HG03457 (cell line): ENCODE data around the gene TENM3.

Source experiments
- ATAC-seq: cut with Tn5 transposase; IDR thresholded peaks from one replicate; pipeline ENCODE4 v1.9.1; 2021; ENCODE audit warnings: moderate number of reproducible peaks; ENCODE audit not compliant: unreplicated experiment

TENM3 gene

DNA sequence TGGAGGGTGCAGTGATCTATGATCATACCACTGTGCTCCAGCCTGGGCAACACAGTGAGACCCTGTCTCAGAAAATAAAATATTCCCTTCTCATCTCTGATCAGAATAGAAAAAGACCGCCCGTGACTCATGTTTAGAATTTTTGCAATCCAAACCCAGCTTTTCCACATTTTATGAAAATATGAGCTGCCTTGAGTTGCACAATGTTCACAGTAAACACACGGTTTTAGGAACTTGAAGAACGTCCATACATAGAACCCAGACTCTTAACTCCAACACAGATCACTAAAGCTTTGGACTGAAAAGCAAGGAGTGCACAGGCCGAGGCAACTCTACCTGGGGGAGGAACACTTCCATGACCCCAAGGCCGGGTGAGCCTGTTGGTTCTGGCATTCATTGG lies 305.0 kb downstream of the TENM3 start:
- no peak for ATAC-seq

DNA sequence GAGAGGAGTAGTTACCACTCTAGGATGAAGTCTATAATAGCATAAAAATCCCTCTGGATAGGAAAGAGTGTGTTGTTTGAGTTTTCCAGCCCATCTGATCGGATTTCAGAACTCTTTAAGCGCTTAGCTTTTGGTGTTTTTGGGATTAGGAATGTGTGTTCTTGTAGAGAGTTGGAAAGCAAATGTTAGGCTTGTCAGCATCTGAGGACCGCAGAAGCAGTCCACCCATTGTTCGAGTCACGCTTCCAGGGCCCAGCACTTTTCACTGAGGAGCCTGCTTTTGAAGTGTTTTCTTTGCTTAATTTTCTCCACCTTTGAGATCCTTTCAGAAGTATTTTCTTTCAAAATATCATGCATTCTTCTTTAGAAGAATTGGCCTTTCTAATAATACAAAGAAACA lies 306.2 kb downstream of the TENM3 start:
- ATAC-seq = no peak

DNA sequence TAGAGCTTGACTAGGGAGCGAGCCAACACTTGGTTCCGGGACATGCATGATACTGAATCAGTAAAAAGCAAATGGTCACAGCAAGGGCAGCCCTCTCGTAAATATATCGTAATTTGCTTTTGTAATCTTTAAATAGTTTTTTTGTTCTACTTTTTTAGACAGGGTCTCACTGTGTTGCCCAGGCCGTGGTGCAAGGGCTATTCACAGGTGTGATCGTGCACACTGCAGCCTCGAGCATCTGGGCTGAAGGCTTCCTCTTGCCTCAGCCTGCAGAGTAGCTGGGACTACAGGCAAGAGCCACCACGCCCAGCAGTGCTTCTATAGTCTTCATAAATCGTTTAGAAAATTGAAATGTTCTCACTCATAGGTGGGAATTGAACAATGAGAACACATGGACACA lies 309.7 kb downstream of the TENM3 start:
- no peak for ATAC-seq

DNA sequence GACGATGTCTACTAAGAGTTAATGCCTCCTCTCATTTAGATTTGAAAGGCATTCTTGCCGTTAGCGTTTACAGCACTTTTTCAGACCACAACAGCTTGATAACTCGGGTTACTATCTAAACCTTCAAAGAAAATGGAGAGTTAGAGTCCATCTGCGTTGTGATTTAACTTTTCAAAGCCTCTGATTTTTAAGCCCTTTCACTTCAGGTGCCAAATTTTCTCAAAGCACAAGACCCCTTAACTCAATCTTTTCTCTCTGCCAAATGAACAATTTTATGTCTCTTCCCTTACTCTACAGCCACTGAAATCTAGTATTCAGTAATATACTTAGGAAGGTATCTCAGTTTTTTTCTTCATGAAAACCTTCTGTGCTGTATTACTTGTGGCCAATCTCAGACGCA lies 310.5 kb downstream of the TENM3 start:
- ATAC-seq = no peak

DNA sequence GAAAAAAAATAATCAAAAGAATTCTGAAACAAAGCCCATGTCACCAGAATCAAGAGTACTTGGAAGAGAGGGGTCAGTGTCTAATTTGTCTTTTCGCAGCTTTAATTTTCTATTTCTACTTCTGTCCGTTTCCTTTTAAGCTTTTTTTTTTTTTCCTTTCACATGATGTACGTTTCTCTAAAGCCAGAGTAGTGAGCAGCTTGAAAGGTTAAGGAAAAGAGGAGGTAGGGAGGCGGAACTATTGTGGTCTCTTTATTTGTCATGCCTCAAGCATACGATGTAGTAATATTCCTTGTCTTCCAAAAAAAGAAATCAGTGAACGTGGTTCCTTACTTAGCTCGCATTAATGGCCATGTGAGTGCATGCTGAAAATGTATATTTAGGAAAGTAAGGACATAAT lies 311.5 kb downstream of the TENM3 start:
- ATAC-seq = no peak

DNA sequence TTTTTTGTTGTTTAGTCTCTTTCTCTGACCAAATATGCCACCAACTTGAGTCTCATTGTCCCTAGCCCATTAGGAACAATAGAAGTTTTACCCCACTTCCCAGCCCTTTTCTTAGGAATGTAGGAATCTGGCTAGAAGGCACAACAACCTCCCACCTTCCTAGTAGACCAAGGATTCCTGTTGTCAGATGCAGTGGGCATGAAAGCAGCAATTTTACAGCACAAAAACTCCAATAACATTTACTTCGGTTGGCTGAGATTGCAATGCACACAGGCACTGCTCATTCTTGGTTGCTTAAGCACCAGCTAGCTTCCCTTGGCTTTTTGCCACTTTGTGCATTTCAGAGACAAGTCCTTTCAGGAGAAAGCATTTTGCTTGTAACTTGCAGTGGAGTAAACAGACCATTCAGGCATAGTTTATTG lies 312.8 kb downstream of the TENM3 start:
- ATAC-seq = no peak

DNA sequence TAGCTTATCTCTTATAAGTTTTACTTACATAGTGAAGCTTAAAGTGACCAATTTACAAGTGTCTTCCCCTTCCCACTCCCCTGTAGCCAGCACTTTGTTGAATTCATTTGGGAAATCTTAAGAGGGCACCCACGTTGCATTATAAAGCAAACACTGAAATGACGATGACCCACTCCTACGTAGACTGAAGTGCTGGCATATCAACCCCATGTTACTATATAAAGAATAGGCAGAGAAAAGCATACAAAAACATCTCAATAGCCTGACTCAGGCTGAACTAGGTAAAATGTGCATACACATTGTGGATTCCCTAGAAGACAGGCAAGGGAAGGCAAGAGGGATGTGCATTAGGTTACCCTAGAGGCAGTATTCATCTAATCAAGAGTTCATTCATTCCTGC lies 313.4 kb downstream of the TENM3 start:
- ATAC-seq = no peak

DNA sequence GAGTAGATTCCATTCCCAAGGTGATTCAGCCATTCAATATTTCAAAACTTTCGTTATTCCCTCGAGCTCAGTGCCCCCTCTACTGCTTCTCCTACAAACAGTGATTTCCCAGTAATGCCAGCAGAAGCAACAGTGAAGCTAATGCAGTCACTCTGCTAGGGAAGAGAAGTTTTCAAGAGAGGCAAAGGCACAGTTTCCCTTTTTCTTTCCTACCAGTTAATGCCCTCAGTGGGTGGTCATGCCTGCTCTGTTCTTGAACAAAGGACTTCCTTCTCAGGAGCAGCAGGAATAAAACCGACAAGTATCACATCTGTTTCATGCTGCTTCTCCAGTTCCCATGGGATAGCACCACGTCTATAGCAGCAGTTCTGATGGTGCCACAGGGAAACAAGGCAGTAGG lies 317.2 kb downstream of the TENM3 start:
- ATAC-seq = no peak

DNA sequence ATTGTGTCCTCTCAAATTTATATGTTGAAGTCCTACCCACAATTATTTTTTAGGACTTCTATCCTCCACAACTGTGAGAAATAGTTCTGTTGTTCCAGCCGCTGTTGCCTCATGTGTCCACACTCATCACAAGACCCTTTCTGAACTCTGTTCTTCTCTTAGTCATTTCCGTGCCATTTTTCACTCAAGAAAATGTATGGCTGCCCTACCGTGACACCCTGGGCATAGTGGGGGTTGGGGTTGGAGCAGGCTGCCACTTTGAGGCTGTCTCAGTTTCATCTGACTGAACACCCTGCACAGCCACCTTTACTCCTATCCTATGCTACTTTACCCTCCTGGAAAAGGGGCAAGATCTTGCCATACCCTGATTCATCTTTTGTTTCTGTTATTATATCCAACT lies 319.1 kb downstream of the TENM3 start:
- no peak for ATAC-seq

DNA sequence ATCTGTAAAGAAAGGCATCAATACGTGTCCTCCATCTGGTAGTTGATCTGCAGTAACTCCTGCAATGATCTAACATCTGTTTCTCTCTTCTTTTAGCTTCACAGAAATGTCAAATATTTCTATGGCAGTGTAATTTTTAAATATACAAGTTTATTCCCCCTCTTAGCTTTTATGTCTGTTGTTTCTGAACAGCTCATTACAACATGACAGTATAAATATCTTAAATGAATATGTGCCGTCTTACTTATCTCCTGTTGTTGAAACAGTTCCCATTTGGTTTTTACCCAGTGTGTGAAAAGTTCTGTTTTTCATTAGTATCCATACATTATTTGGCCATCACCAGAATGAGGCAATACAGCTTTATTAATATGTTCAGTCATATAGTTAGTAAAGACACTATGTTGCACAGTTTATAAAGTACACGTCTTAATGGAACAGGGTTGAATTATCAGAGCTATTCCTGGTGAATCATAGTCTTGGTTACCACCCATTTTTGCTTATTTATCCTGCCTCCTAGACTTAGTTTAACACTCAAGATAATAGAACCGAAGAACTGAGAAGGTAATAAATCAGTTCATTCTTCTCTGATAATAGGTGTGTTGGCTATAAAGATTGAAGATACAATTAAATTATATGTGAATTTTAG lies 321.6 kb downstream of the TENM3 start:
- no peak for ATAC-seq

DNA sequence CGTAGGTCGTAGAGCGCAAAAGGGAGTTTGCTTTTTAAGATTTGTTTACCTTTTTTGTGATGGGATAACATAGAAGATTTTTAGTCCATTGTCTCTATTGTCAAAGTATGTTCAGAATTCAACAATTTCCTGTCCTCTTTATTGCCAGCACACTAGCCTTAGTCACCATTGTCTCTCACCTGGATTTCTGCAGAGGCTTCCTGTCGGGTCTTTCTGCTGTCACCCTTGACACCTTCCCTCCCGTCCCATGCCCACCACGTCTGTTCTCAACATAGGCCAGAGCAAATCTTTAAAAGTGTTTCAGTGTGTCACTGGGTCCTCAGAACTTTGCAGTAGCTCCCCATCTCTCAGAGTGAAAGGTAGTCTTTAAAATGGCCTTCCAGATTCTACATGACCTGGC lies 323.9 kb downstream of the TENM3 start:
- ATAC-seq = no peak

DNA sequence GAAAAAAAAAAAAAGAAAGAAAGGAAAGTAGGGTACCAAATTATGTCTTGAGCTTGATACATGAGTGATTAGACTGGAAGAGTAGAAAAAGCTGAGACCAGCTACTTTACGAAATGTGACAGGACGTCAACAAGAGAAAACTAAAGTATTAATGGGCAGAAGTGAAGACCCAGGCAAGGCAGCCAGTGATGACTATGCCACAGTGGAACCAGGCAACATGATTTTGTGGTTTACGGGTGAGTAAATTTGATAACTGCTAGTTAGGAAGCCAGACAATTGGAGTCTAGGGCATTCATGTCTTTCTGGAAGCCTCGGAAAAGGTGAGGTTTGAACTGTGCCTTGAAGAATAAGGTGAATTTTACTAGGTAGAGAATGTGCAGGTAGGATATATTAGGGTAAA lies 326.4 kb downstream of the TENM3 start:
- ATAC-seq = no peak

DNA sequence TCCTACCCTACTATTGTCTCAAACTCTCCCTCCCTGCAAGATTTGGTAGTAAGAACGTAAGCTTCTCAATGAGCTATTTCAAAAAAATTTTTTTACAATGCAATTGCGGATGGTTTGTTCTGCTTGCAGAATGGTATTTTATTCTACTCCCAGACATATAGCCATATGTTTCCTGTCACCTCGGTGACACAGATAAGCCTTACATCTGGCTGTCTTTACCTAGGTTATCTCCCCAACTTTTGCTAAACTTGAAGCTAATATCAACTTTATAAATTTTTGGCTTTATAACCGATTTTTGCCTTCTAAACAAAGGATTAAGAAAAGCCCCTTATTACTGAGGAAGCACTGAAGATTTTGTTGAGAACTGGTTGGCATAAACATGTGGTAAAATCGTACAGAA lies 331.5 kb downstream of the TENM3 start:
- ATAC-seq = no peak

DNA sequence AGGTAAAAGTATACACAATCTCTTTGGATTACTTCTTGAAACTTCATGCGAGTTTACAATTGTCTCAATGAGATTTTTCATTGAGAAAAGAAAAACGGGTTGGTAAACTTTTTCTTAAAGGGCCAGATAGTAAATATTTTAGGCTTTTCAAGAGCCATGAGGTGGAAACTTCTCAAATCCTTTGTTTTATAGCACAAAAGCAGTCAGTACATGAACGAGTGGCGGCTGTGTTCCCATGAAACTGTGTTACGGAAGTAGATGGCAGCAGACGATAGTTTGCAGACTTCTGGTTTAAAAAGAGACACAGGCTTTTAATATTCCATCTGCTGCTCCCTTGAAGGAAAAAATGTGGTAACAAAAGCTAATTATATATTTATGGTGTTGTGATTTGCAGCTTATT lies 332.0 kb downstream of the TENM3 start:
- ATAC-seq = no peak

DNA sequence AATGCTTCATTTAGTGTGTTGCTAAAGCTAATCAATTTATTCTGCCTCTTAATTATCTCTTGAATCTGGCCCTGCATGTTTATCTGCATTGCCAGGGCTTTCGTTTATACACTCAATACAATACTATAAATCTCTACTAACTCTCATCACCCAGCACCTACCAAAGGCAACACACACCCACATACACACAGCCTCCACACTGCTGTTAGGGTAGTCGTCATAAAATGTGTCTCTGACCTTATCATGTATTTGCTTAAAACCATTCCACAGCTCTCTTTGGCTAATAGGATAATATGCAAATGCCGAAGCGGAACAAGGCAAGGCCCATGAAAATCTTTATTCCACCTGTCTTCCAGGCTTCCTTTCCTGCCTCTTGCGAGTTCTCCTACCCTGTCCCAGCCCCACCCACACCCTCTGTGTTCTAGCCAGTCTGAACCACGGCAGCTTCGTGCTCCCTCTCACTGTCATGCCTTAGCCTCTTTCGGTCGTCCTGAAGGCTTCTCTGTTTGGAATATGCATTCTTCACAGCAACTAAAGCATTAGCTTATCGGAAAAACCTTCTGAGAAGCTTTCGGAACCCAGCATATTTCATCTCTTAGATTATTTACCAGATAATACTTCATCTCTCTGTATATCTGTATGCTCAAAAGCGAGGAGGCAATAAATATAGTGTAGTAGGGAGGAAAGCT lies 333.5 kb downstream of the TENM3 start:
- ATAC-seq = no peak

DNA sequence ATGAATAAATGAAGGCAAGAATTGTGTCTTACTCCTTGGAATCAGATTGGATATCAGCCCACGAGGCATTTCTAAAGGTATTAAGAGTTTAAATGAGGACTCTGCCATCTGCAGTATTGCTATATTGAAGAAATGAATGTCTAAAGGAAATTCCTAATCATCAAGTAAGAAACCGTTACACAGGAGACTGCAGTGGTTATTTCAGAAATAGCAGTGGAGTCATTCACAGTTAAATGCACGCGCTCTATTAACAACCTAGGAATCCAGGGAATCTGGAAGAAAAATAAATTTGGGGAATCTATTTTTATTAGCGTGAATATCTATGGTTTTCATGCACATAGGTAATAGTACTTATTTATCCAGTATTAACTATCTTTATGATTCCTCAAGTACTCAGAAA lies 334.2 kb downstream of the TENM3 start:
- no peak for ATAC-seq

DNA sequence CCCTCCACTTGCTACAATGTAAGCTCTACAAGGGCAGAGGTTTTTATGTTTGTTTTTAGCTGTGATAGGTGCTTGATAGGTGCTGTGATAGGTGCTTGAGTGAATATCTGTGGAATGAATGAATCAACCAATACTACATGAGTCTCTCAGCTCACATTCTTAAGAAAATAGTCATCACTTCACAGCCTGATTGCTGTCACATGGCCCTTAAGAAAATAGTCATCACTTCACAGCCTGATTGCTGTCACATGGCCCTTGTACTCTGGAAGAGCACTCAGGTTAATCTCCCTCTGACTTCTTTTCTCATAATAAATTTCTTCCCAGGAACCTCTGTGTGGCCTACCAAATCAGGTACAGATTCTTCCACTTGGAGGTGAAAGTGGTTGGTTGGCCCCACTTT lies 335.2 kb downstream of the TENM3 start:
- no peak for ATAC-seq

DNA sequence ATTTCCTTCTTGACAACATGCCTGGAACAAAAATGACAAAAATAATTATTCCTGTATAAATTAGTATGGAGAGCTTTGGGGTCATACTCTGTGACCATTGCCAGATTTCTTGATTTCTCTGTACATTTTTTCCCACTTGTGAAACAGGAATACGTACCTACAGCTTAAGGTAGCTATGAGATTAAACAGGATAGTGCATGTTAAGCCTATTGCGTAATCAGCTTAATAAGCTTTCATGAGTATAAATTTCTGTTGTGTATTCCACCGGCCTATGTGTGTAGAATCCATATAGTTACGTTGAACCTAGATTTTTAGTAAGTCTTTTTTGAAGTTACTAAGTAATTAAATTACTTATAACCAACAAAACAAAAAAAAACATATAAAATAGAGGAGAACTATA lies 339.0 kb downstream of the TENM3 start:
- ATAC-seq = no peak

DNA sequence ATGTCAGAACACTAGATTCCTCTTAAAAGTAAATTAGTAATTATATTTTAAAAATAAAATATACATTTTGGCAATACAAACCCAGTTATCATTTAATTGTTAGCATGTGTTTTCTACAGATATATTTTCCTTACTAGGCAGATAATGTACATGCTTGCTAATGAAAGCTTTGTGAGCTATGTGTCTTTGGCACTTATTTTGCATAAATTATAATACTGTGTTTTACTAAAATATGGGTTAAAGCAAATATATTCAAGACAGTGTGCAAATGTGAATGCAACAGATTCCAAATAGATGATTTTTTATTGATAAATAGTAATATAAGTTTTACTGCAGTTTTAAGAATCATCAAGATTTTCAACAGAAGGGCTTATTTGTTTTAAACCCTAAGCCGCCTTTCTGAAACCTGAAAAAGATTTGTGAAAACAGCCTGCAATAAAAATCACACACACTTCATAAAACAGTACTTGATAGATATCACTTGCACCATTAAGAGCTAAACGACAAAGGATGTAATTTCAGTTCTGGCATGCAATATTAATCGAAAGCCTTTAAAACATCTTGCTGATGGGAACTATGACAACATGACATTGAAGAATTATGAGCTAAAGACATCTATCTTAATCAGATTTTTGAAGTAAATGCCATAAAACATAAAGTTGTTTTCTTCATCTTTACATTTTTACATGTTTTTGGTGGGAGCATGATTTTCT lies 340.7 kb downstream of the TENM3 start:
- no peak for ATAC-seq

DNA sequence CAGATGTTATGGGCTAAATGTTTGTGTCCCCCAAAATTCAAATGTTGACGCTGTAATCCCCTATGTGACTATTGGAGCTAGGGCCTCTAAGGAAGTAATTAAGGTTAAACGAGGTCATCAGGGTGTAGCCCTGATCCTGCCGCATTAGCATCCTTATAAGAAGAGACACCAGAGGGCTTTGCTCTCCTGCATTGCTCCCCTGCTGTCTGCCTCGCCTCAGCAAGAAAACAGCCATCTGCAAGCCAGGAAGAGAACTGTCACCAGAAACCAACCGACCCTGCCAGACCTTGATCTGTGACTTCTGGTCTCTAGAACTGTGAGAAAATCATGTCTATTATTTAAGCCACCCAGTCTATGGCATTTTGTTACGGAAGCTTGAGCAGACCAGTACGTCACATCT lies 342.1 kb downstream of the TENM3 start:
- no peak for ATAC-seq

DNA sequence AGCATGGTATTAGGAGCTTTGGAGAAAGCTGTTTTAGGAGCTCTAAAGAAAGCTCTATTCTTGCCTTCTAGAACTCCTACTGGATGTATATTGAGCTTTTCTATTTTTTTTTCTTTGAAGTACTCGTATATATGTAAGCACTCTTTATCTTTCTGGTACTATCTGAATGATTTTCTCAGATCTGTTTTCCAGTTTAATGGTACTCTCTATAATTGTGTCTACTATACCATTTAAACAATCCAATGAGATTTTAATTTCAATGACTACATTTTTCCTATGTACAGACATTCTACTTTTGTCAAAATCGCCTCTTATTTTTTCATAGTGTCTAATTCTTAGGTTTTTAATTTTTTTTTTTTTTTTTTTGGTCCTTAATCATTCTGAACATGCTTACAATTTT lies 345.9 kb downstream of the TENM3 start:
- ATAC-seq = no peak

DNA sequence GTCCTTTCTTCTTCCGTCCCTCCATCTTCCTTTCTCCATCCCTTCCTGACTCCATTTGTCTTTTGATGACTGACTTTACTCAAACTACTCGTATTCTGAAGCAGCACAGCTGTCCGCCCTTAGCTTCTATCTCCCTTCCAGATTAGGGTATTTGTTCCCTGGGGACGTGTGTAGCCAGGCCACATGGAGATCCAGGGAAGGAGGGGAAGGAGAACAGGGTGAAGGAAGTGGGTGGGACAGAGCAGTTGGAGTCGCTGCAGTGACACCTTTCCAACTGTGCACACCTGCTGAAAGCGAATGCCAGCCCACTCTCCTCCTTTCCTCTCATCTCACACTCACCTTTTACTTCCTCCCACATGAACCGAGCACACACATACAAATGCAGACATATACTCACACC lies 350.2 kb downstream of the TENM3 start:
- ATAC-seq = no peak
